Measurements from ENCODE around the gene IL18RAP.

DNA sequence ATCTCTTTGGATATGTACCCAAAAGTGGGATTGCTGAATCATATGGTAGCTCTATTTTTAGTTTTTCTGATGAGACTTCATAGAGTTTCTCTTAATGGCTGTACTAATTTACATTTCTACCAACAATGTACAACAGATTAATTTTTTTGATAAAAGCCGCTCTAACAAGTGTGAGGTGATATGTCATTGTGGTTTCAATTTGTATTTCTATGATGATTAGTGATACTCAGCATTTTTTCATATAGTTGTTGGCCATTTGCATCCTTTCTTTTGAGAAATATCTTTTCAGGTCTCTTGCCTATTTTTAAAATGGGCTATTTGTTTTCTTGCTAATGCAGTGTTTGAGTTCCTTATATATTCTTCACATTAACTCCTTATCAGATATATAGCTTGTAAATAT is 4.3 kb downstream of the IL18RAP start:
- TF ChIP-seq, protein P1, sequence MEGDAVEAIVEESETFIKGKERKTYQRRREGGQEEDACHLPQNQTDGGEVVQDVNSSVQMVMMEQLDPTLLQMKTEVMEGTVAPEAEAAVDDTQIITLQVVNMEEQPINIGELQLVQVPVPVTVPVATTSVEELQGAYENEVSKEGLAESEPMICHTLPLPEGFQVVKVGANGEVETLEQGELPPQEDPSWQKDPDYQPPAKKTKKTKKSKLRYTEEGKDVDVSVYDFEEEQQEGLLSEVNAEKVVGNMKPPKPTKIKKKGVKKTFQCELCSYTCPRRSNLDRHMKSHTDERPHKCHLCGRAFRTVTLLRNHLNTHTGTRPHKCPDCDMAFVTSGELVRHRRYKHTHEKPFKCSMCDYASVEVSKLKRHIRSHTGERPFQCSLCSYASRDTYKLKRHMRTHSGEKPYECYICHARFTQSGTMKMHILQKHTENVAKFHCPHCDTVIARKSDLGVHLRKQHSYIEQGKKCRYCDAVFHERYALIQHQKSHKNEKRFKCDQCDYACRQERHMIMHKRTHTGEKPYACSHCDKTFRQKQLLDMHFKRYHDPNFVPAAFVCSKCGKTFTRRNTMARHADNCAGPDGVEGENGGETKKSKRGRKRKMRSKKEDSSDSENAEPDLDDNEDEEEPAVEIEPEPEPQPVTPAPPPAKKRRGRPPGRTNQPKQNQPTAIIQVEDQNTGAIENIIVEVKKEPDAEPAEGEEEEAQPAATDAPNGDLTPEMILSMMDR (IDR thresholded peaks at IDR 0.05; ENCODE audit: poor library complexity), result no peak
- no peak for TF ChIP-seq EZH2 (IDR thresholded peaks at IDR 0.05; ENCODE audit: borderline replicate concordance)
